A549 (cell line): Measurements from ENCODE around the gene GPX2. TPM values are rescaled to one million over a fixed set of nuclear protein-coding genes. Genes with fewer than 3 reads are reported as not detected.
A peak's percentile ranks its signal among the peaks of the same experiment; 100 is the strongest.

Experiments
- ATAC-seq, 2 experiments: fragments of 200-7000 bp in 1 of 2; fragments of >200 bp in 1 of 2; cut with Nextera tagmentation in 1 of 2; cut with Tn5 transposase in 1 of 2; 3 replicates each; pipeline versions ENCODE4 v1.8.0 to v1.9.1; 2018 to 2020; ENCODE audit warnings: mild to moderate bottlenecking in 1 of 2, moderate library complexity in 1 of 2
- CTCF ChIA-PET: fragments of 300-600 bp; sonication (Branson Sonifier 250); formaldehyde crosslinking; extraction: SDS; loops from one replicate; lab custom pipeline; 2021; ENCODE audit warnings: antibody characterized with exemption, inconsistent platforms; lab: Yijun Ruan, JAX
- POLR2A ChIA-PET: fragments of 350-600 bp; formaldehyde crosslinking; extraction: SDS; loops from one replicate; lab custom pipeline; 2021; ENCODE audit warnings: antibody characterized with exemption, inconsistent platforms; lab: Yijun Ruan, JAX
- DNase-seq, 2 experiments: peaks; one replicate each; pipeline versions ENCODE4 v3.0.0 to v3.0.0-alpha.2; 2011 to 2016; ENCODE audit warnings: low read depth in 1 of 2, low spot score in 1 of 2
- FAIRE-seq: peaks from 2 replicates; lab custom pipeline; 2011; peaks lifted over from hg19 to GRCh38; lab: Jason Lieb, UNC
- H3K27ac ChIP-seq, 2 experiments: fragments of >200 bp; sonication (Bioruptor Twin); formaldehyde crosslinking; 3 replicates each; pipeline ENCODE4 v1.5.1; 2016 to 2017
- H3K4me1 ChIP-seq: fragments of >200 bp; sonication (Bioruptor Twin); formaldehyde crosslinking; 3 replicates; pipeline ENCODE4 v1.6.1; 2016
- H3K4me2 ChIP-seq: fragments of >200 bp; sonication (Bioruptor Twin); formaldehyde crosslinking; 3 replicates; pipeline ENCODE4 v1.6.1; 2016
- H3K4me3 ChIP-seq: fragments of >200 bp; sonication (Bioruptor Twin); formaldehyde crosslinking; 3 replicates; pipeline ENCODE4 v1.5.1; 2016
- H3K9me3 ChIP-seq: fragments of >200 bp; sonication (Bioruptor Twin); formaldehyde crosslinking; 3 replicates; pipeline ENCODE4 v1.6.1; 2016
- CBX2 ChIP-seq: fragments of 200-600 bp; sonication (generic); IDR thresholded peaks from 2 replicates; pipeline ENCODE4 v1.6.1; 2016; ENCODE audit warnings: low read depth, mild to moderate bottlenecking, borderline replicate concordance
- CEBPB ChIP-seq, 2 experiments: fragments of >200 bp in 1 of 2; sonication (Bioruptor Twin) in 1 of 2; formaldehyde crosslinking in 1 of 2; IDR thresholded peaks; 2 replicates each; pipeline ENCODE4 v1.6.1; 2012 to 2016
- CTCF ChIP-seq: fragments of >200 bp; sonication (Bioruptor Twin); formaldehyde crosslinking; IDR thresholded peaks from 3 replicates; pipeline ENCODE4 v1.5.1; 2016
- EHF ChIP-seq: fragments of 250-450 bp; sonication (Bioruptor Pico); IDR thresholded peaks from 2 replicates; pipeline ENCODE4 v1.5.0; 2020; ENCODE audit warnings: mild to moderate bottlenecking
- EP300 ChIP-seq, 2 experiments: fragments of >200 bp; sonication (Bioruptor Twin); formaldehyde crosslinking; IDR thresholded peaks; 2 replicates in 1 of 2; 3 replicates in 1 of 2; pipeline ENCODE4 v1.6.1; 2016 to 2017
- FOSB ChIP-seq: fragments of 250-450 bp; sonication (Bioruptor Pico); IDR thresholded peaks from 2 replicates; pipeline ENCODE4 v1.5.0; 2020; ENCODE audit warnings: mild to moderate bottlenecking, moderate library complexity
- FOXS1 ChIP-seq: fragments of 250-450 bp; sonication (Bioruptor Pico); IDR thresholded peaks from 2 replicates; pipeline ENCODE4 v1.5.0; 2020; ENCODE audit warnings: mild to moderate bottlenecking, moderate library complexity
- HDAC2 ChIP-seq: fragments of 200-600 bp; sonication (generic); IDR thresholded peaks from 2 replicates; pipeline ENCODE4 v1.6.1; 2016
- JUN ChIP-seq, 2 experiments: fragments of >200 bp; sonication (Bioruptor Twin); formaldehyde crosslinking; IDR thresholded peaks; 2 replicates in 1 of 2; 3 replicates in 1 of 2; pipeline ENCODE4 v1.6.1; 2016 to 2017
- KDM5A ChIP-seq: fragments of 200-600 bp; sonication (generic); IDR thresholded peaks from 2 replicates; pipeline ENCODE4 v1.6.1; 2016; ENCODE audit warnings: antibody characterized with exemption, mild to moderate bottlenecking
- MYC ChIP-seq: IDR thresholded peaks from 2 replicates; pipeline ENCODE4 v1.6.1; 2012; ENCODE audit warnings: mild to moderate bottlenecking, inconsistent platforms, low read length, improper control_type of control experiment, borderline replicate concordance
- PHF8 ChIP-seq: fragments of 200-600 bp; sonication (generic); IDR thresholded peaks from 2 replicates; pipeline ENCODE4 v1.6.1; 2016; ENCODE audit warnings: low read depth, mild to moderate bottlenecking, antibody characterized with exemption, moderate library complexity, borderline replicate concordance
- POLR2AphosphoS2 ChIP-seq: conservative IDR thresholded peaks from 2 replicates; pipeline ENCODE4 v1.6.1; 2012; ENCODE audit warnings: low read length, improper control_type of control experiment, inconsistent platforms
- RAD21 ChIP-seq, 2 experiments: fragments of >200 bp in 1 of 2; sonication (Bioruptor Twin) in 1 of 2; formaldehyde crosslinking in 1 of 2; IDR thresholded peaks in 1 of 2; conservative IDR thresholded peaks in 1 of 2; 2 replicates in 1 of 2; 3 replicates in 1 of 2; pipeline ENCODE4 v1.6.1; 2012 to 2018; ENCODE audit warnings: inconsistent platforms in 1 of 2
- RARB ChIP-seq: fragments of 250-450 bp; sonication (Bioruptor Pico); IDR thresholded peaks from 2 replicates; pipeline ENCODE4 v1.8.0; 2021; ENCODE audit warnings: mild to moderate bottlenecking, moderate library complexity
- REST ChIP-seq: fragments of 200-600 bp; sonication (generic); IDR thresholded peaks from 2 replicates; pipeline ENCODE4 v1.6.1; 2016; ENCODE audit warnings: antibody characterized with exemption, mild to moderate bottlenecking, moderate library complexity
- RFX5 ChIP-seq: fragments of 450-650 bp; IDR thresholded peaks from 2 replicates; pipeline ENCODE4 v1.7.1; 2014; ENCODE audit warnings: antibody characterized with exemption, mild to moderate bottlenecking, moderate library complexity
- RNF2 ChIP-seq: fragments of 200-600 bp; sonication (generic); IDR thresholded peaks from 2 replicates; pipeline ENCODE4 v1.6.1; 2016; ENCODE audit warnings: low read depth, mild to moderate bottlenecking, antibody characterized with exemption, moderate library complexity, borderline replicate concordance
- SMC3 ChIP-seq: fragments of >200 bp; sonication (Bioruptor Twin); formaldehyde crosslinking; IDR thresholded peaks from 3 replicates; pipeline ENCODE4 v1.6.1; 2018; ENCODE audit warnings: inconsistent platforms
- SREBF2 ChIP-seq: fragments of 450-650 bp; IDR thresholded peaks from 2 replicates; pipeline ENCODE4 v1.6.1; 2014; ENCODE audit warnings: mild to moderate bottlenecking, moderate library complexity
- TFCP2L1 ChIP-seq: fragments of 250-450 bp; sonication (Bioruptor Pico); IDR thresholded peaks from 2 replicates; pipeline ENCODE4 v1.5.0; 2021; ENCODE audit warnings: mild to moderate bottlenecking
- USF2 ChIP-seq: fragments of 450-650 bp; IDR thresholded peaks from 2 replicates; pipeline ENCODE4 v1.6.1; 2014; ENCODE audit warnings: antibody characterized with exemption
- ZFP36 ChIP-seq: fragments of 450-650 bp; IDR thresholded peaks from 2 replicates; pipeline ENCODE4 v1.6.1; 2014; ENCODE audit warnings: borderline replicate concordance; ENCODE audit not compliant: partially characterized antibody
- WGBS: methylation state at CpG from one replicate; pipeline ENCODE4 v1.1.6; 2017; ENCODE audit errors: missing lambda C conversion rate; 5-methylcytosine and 5-hydroxymethylcytosine counted together
- polyA plus RNA-seq, 4 experiments: library from polyadenylated mRNA; depleted of rRNA in 3 of 4; stranded (reverse); fragments of >200 nt; fragmentation: RNase III in 1 of 4; extraction: RNeasy Plus Mini Kit Qiagen cat#74134 plus additional on column Dnase treatment in 1 of 4; gene quantifications; 2 replicates in 3 of 4; 3 replicates in 1 of 4; pipeline ENCODE4 v1.2.3, GENCODE V29; 2011 to 2017
- TF ChIP-seq, protein P1 (sequence below): fragments of >200 bp; sonication (Bioruptor Twin); formaldehyde crosslinking; IDR thresholded peaks from 3 replicates; pipeline ENCODE4 v1.6.1; 2016
- TF ChIP-seq, protein P2 (sequence below): IDR thresholded peaks from 2 replicates; pipeline ENCODE4 v1.6.1; 2012
- TF ChIP-seq, protein P3 (sequence below): fragments of 150-350 bp; IDR thresholded peaks from 2 replicates; pipeline ENCODE4 v1.6.1; 2014; ENCODE audit warnings: low read depth, mild to moderate bottlenecking, low read length

The GPX2 gene
- polyA plus RNA-seq, 2 of the 4 experiments (the other 2 are of a cell fraction) = 382 to 876 TPM

GRCh38 chr14:64915797-64916196 lies 26.7 kb downstream of the GPX2 start:
- H3K4me2 ChIP-seq = peak overlapping the region; percentile 80
- WGBS = 95% methylated on average over 2 of the region's 2 CpGs
- H3K9me3 ChIP-seq = no peaks in the 10 kb centered on the region
- DNase-seq (no peak), FAIRE-seq (no peak), ATAC-seq (no peak)
- H3K4me3 ChIP-seq = peak overlapping the region; percentile 98
- peaks cover 35% of the 10 kb centered on the region for H3K4me1 ChIP-seq
- ChIA-PET POLR2A (no interaction called here), CTCF (interaction anchor here (1.0 to 2.0 kb wide), 4 partner anchors 11 to 114 kb away, joined by 3 to 7 read pairs (median 3); no protein-coding TSS in a partner anchor)
- TF ChIP-seq KDM5A (no peak), REST (no peak), EP300 (IDR thresholded peaks at IDR 0.05) (no peak), RAD21 (conservative IDR thresholded peaks at IDR 0.05 in 1 of 2, IDR thresholded peaks at IDR 0.05 in 1 of 2) (no peak), PHF8 (no peak), CTCF (no peak), HDAC2 (no peak), CEBPB (IDR thresholded peaks at IDR 0.05) (no peak), ZFP36 (no peak), MYC (no peak), JUN (IDR thresholded peaks at IDR 0.05) (no peak), EHF (CRISPR knock-in tag) (no peak), SREBF2 (no peak), CBX2 (no peak)
- H3K27ac ChIP-seq = no peak overlapping the region

DNA sequence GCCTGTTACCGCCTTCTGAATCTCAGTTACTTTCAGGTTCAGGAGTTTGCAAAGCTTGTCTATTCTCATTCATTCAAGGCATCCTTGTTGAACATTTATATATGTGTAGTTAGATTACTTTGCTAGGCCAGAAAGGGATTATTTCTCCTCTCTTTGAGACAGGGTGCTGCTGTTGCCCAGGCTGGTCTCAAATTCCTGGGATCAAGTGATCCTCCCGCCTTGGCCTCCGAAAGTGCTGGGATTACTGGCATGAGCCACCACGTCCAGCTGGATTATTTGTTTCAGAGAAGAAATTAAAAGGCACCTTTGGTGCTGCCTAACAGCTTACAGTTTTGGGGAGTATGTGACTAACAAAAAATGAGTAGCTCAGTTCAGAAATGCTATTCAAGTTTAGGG lies 27.5 kb downstream of the GPX2 start:
- no peak for FAIRE-seq
- Histone ChIP-seq H3K27ac (peak overlapping the region; percentile 89 to 99), H3K9me3 (no peaks in the 10 kb centered on the region), H3K4me1 (peaks cover 35% of the 10 kb centered on the region), H3K4me3 (peak overlapping the region; percentile 98), H3K4me2 (peak overlapping the region; percentile 80)
- CTCF ChIA-PET = interaction anchor here (0.6 to 2.0 kb wide), 9 partner anchors 10 to 249 kb away, joined by 3 to 7 read pairs (median 3); no protein-coding TSS in a partner anchor
- POLR2A ChIA-PET = interaction anchor here (0.6 to 1.2 kb wide), 9 partner anchors 10 to 527 kb away, joined by 3 to 10 read pairs (median 4); partner anchors contain the start of genes FNTB and MTHFD1
- 6% methylated on average over 4 of the region's 4 CpGs for WGBS
- DNase-seq = no peak
- ATAC-seq = no peak
- no peak for TF ChIP-seq HDAC2
- TF ChIP-seq POLR2AphosphoS2 = no peak
- TF ChIP-seq TFCP2L1 (CRISPR knock-in tag) = no peak
- no peak for TF ChIP-seq RFX5
- TF ChIP-seq, protein P1, sequence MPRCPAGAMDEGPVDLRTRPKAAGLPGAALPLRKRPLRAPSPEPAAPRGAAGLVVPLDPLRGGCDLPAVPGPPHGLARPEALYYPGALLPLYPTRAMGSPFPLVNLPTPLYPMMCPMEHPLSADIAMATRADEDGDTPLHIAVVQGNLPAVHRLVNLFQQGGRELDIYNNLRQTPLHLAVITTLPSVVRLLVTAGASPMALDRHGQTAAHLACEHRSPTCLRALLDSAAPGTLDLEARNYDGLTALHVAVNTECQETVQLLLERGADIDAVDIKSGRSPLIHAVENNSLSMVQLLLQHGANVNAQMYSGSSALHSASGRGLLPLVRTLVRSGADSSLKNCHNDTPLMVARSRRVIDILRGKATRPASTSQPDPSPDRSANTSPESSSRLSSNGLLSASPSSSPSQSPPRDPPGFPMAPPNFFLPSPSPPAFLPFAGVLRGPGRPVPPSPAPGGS = no peak
- TF ChIP-seq USF2 = no peak
- TF ChIP-seq ZFP36 = no peak
- TF ChIP-seq PHF8 = no peak
- TF ChIP-seq SMC3 = no peak
- TF ChIP-seq EHF (CRISPR knock-in tag) = no peak
- TF ChIP-seq RARB (CRISPR knock-in tag) = no peak
- no peak for TF ChIP-seq MYC
- TF ChIP-seq RNF2 = no peak
- TF ChIP-seq, protein P2, sequence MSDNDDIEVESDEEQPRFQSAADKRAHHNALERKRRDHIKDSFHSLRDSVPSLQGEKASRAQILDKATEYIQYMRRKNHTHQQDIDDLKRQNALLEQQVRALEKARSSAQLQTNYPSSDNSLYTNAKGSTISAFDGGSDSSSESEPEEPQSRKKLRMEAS = no peak
- no peak for TF ChIP-seq FOSB (CRISPR knock-in tag)
- TF ChIP-seq, protein P3, sequence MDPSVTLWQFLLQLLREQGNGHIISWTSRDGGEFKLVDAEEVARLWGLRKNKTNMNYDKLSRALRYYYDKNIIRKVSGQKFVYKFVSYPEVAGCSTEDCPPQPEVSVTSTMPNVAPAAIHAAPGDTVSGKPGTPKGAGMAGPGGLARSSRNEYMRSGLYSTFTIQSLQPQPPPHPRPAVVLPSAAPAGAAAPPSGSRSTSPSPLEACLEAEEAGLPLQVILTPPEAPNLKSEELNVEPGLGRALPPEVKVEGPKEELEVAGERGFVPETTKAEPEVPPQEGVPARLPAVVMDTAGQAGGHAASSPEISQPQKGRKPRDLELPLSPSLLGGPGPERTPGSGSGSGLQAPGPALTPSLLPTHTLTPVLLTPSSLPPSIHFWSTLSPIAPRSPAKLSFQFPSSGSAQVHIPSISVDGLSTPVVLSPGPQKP = no peak
- no peak for TF ChIP-seq FOXS1 (CRISPR knock-in tag)
